ENCODE results near the gene NPY4R2.
"Not testable (repeated sequence)": the region's sequence is repeated elsewhere in the genome, so short reads cannot be mapped to it uniquely, and the experiment has no call there.

DNA sequence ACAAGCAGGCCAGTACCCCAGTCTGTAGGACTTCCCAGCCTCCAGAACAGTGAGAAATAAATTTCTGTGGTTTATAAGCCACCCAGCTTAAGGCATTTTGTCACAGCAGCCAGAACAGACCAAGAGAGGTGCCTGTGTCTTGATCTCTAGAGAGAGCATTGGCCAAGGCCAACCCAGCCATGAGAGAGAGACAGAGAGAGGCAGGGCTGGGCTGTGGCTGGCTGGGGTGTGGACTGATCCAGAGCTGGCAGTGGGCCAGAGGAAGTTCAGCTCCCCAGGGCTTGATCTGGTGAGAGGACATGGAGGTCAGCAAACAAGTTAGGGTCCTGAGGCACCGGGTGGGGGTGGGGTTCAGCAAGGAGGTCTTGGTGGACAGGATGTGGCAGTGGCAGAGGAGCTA lies 14.4 kb downstream of the NPY4R2 start:
- not testable (repeated sequence) for TF ChIP-seq CTCF, EP300, POLR2A (IDR thresholded peaks at IDR 0.05)
